Inflammatory macrophage treated with lipopolysaccharide for 4 hours (primary cell): ENCODE data around the gene LCN15.

Source experiments
- DNase-seq: peaks from one replicate; pipeline ENCODE4 v3.0.0-alpha.2; 2020

The LCN15 gene

GRCh38 chr9:136738960-136739359 lies 25.4 kb downstream of the LCN15 start:
- DNase-seq: no peak

DNA sequence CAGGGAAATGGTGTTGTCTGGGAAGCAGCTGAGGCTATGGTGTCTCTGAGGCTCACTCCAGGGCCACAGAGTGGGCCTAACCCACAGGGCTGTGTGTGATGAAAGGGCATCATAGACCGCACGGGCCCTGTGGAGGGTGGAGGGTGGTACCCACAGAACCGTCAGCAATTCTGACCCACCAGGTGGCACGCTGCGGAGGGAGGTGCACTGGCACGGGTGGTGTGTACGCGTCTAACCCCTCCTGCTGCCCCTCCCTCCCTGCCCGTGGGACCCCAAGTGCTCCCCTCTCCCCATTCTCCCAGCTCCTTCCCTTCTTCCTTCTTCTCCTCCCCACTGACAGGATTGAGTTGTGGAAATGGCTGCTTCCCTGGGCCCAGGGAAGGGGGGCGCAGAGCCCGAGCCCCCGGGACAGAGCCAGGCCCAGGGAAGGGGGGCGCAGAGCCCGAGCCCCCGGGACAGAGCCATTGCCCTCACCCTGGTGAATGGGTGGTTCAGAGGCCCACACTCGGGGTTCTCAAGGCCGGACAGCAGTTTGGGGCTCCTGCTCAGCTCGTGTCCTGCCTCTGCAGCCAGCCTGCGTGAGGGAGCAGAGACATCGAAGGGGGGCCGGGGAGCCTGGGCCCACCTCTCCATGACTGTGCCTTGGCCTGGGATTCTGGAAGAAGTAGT lies 28.4 kb downstream of the LCN15 start:
- DNase-seq: no peak

DNA sequence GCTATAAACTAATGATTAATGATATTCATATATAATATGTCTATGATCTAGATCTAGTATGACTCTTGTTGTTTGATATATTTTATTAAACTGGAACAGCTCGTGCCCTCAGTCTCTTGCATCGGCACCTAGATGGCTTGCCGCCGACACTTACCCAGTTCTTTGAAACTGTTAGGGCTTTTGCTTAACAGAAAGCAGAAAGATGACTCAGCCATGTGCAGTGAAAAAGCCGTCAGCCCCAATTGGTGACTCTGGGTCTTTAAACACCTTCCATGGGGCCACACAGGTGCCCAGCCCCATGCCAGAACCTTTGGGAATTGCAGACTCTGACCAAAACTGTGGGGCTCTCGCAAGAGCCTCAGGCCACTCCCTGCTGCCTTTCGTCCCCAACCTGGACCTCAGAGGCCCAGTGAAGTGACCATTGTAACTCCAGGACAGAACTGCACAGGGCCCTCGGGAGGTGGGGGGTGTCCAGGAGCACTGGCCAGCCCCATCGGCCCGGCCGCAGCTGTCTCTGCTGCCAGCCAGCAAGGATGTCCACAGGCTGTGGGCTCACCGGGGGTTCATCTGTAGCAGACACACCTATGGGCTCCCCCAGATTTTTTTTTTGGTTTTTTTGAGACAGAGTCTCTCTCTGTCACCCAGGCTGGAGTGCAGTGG lies 29.4 kb downstream of the LCN15 start:
- no peak for DNase-seq

DNA sequence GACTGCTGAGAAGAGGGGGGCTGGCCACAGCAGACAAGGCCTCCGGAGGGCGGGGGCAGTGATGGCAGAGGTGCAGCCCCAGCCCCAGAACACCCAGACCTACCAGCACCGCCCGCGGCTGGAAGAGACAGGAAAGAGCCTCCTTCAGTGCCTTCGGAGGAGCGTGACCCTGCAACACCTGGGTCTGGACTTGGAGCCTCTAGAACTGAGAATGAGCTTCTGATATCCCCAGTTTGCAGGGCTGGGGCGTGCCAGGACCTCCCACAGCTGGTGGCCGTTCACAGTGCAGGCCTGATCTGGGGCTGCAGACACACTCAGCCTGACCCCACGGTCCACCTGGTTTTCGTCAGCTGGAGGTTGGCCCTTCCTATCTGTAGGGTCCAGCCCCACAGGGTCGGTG lies 30.7 kb downstream of the LCN15 start:
- no peak for DNase-seq

DNA sequence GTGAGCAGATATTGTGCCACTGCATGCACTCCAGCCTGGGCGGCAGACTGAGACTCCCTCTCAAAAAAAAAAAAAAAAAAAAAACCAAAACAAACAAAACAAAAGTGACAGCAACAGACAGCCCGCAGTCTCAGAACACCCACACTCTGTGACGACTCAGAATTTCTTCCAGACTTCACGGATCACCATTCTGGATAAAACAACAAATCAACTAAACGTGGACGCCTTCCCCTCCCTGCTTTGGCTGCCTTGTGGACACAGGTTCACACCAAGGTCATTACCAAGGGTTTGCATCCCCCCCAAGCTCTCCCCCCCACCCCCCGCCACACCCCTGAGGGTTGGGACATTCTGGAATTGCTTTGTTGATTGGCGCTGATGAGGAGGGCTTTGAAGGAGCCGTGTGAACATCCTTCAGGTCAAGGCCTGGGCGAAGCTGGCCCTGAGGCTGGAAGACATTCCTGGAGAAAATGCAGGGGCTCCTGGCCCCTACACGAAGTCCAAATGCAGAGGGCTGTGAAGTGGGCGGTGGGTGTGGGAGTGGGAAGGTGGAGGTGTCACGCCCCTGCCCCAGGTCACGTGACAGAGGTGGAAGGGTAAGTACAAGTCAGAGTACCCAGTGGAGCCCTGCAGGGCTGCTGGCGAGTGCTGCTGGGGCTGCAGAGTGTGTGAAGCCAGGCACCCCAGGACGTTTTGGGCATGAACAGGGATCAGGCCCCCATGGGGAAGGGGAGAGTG lies 31.7 kb downstream of the LCN15 start:
- no peak for DNase-seq

DNA sequence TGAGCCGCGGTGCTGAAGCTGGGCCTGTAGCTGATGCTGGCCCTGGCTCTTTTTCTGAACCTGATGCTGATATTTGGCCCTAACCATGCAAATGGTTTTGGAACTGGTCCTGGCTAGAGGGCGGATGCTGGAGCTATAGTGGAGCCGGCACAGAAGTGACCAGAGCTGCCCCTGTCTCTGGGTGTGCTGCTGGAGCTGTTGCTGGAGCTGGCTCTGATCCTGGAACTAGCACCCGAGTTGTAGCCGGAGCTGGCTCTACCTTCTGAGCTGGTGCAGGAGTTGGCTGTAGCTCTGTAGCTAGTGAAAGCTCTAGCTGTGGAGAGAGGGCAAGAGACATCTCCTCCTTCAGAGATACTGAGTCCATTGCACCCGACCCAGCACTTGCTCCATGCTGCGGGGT lies 34.4 kb downstream of the LCN15 start:
- no peak for DNase-seq

DNA sequence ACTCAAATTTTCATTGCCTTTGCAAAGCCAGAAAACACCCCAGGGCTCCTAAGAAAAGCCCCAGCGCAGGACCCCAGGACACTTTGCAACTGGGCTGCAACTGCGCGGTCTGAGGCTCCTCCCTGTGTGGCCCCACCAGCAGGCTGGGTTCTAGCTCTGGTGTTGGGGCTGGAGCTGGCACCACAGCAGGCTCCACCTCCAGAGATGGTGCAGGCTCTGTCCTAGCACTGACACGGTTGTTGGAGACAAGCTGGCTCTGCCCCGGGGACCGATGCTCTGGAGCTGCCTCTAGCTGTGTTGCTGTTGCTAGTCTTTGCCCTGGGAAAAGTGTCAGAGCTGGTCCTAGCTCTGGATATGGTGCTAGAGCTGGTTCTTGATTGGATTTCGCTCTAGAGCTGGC lies 35.2 kb downstream of the LCN15 start:
- DNase-seq: no peak

DNA sequence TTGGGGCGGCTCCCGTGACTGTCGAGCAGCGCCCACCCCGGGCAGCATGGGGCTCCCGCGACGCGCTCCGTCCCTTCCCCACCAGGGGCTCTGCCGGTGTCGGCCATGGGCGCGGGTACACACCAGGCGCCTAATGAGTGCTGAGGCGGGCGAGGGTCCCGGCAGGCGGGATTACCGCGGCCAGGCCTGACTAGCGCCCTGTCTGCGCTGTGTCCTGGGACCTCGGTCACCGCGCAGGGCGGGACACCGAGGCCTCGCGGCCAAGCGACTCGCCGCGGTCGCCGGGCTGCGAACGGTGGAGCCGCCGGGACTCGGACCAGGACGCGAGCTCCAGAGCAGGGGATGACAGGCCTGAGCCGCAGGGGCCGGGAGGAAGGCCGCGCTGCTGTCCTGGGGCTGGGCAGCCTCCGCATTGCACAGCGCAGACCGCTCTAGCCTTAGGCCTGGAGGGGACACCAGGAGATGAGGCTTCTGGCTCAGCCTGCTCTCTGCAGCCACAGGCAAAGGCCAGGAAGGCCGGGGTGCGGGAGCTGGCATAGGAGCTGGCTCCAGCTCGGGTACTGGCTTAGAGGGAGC lies 35.7 kb downstream of the LCN15 start:
- peak; percentile 17 for DNase-seq

DNA sequence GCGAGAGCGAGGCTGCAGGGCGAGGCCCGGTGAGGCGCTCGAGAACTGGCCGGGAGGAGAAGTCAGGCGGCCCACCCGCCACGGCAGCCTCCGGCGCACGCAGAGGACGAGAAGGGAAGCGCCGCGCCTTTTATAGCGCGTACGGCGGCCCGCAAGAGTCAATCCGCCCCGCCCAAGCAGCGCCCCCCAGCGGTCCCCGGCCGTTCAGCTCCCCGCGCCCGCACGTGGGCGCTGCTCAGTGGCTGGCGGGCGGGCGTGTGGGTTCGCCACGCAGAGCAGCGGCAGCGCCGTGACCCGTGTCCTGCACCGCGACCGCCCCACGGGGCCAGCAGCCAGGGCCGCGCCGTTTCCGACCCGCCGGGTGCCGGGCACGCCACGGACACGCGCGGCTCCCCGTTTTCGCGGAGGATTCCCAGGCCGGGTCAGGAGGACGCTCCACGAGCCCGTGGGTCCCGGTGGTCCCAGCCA lies 36.2 kb downstream of the LCN15 start:
- peak; percentile 85 for DNase-seq

- peak; percentile 56 for DNase-seq
Measured at GRCh38 chr9:136726631-136727191, 37.6 kb downstream of the LCN15 start.

GRCh38 chr9:136726118-136726517 lies 38.2 kb downstream of the LCN15 start:
- no peak for DNase-seq

DNA sequence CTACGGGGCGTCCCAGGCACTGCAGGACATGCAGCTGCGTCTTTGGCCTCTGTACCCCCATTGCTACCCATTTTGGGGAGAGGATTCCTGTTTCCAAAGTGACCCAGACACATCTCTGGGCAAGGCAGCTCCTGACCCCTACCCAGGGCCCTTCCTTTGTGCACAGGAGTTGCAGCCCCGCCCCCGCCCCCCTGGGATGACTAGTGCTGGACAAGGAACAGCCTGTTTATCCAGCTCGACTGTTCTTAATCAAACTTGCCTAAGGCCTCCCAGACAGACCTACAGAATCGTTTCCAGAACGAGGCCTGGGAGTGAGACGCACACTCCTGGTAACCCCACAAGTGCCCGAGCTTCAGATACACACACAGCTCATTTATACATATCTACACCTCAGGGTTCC lies 38.7 kb downstream of the LCN15 start:
- DNase-seq: no peak

DNA sequence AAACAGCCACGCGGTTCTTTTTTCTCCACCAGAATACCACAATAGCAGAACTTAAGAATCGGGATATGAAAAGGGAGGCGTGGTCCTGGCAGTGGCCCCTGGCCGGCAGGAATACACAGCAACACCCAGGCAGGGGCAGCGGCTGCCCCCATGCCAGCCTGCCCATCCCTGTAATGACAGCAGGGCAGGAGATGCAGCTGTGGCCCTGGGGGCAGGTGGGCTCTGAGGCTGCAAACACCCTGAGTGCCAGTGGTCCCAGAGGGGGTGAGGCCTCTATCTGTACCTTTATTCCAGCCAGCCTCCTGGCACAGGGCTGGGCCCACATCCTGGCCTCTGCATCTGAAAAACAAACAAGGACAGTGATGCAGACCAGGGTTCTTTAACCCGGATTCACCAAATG lies 39.5 kb downstream of the LCN15 start:
- no peak for DNase-seq

DNA sequence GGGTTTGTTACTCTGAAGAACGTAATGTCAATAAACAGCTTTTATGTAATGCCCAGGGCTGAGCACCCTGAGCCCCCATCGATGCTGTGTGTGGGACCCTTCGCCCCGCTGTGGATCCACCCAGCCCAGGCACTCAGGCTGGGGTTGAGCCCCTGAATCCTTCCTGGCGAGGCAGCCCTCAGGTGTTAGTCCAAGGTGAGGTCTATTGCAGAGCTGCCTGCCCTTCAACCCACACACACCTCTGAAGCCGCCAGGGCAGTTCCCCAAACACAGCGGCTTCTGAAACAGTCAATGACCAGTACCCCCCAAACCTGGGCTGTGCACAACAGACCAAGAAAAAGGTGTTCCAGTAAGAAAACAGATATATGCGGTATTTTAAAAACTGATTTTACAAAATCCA lies 40.3 kb downstream of the LCN15 start:
- no peak for DNase-seq

DNA sequence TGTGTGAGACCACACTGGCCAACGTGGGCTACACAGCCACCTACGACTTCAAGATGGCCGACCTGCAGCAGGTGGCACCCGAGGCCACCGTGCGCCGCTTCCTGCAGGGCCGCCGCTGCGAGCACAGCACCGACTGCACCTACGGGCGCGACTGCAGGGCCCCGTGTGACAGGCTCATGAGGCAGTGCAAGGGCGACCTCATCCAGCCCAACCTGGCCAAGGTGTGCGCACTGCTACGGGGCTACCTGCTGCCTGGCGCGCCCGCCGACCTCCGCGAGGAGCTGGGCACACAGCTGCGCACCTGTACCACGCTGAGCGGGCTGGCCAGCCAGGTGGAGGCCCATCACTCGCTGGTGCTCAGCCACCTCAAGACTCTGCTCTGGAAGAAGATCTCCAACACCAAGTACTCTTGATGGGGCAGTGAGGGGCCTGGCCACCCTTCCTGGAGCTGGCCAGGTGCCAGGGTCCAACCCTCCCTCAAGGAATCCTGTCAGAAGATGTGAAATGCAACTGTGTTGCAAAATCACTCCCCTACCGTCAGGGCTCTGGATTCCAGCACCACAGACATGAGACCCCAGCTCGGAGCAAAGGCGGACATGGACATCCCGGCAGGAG lies 40.8 kb downstream of the LCN15 start:
- no peak for DNase-seq

DNA sequence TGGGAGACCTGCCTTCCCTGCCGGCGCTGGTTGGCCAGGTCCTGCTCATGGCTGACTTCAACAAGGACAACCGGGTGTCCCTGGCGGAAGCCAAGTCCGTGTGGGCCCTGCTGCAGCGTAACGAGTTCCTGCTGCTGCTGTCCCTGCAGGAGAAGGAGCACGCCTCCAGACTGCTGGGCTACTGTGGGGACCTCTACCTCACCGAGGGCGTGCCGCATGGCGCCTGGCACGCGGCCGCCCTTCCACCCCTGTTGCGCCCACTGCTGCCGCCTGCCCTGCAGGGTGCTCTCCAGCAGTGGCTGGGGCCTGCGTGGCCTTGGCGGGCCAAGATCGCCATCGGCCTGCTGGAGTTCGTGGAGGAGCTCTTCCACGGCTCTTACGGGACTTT lies 41.4 kb downstream of the LCN15 start:
- DNase-seq: no peak

DNA sequence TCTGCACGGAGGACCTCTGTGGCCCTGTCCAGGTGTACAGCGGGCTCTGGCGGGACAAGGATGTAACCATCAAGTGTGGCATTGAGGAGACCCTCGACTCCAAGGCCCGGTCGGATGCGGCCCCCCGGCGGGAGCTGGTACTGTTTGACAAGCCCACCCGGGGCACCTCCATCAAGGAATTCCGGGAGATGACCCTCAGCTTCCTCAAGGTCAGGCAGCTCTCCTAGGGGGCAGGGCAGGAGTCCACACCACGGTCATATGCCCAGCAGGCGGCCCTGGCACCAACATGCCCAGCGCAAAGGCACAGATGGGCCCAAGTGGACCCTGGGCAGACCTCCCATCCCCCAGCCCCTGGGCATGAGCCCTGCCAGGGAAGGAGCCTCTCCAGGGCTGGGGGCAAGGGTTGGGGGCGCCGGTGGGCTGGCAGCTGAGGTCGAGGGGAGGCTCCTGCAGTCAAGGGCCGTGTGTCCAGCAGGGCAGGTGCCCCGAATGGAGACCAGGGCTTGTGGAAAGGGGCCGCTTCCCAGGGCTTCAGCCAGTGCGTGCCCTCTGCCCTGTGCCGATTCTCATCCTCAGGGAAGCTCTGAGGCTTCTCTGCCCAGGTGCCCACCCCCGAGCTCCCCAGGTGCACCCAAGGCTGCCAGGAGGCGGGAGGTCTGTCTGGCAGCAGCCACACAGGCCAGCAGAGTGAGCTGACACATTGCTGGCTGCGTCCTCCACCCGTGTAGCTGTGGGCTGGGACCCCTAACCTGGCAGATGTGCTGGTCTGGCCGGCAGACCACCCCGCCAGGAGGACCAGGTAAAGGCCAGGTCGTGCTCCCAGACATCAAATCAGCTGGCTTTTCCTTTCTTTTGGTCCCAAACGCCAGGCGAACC lies 42.0 kb downstream of the LCN15 start:
- no peak for DNase-seq

- no peak for DNase-seq
Measured at GRCh38 chr9:136721339-136722092, 42.8 kb downstream of the LCN15 start.

- DNase-seq: no peak
Measured at GRCh38 chr9:136720898-136721338, 43.4 kb downstream of the LCN15 start.

- no peak for DNase-seq
Measured at GRCh38 chr9:136720251-136720897, 43.9 kb downstream of the LCN15 start.
